ENCODE data around the gene ZNF205.
"Not testable (repeated sequence)": the region's sequence is repeated elsewhere in the genome, so short reads cannot be mapped to it uniquely, and the experiment has no call there.

ZNF205 gene

GRCh38 chr16:3080024-3080423, 32.4 kb upstream of the ZNF205 start:
- TF ChIP-seq ZFX (IDR thresholded peaks at IDR 0.05; ENCODE audit: borderline replicate concordance): no peak
- TF ChIP-seq CTCF (IDR thresholded peaks at IDR 0.05): no peak
- no peak overlapping the region for H3K27ac ChIP-seq

- not testable (repeated sequence) for H3K27ac ChIP-seq
These were observed 30.4 kb upstream of the ZNF205 start for GRCh38 chr16:3081957-3082356.

- H3K27ac ChIP-seq: not testable (repeated sequence)
These were observed 29.0 kb upstream of the ZNF205 start for GRCh38 chr16:3083408-3083807.

GRCh38 chr16:3084491-3084890, 27.9 kb upstream of the ZNF205 start:
- TF ChIP-seq CTCF (IDR thresholded peaks at IDR 0.05): no peak
- TF ChIP-seq ZFX (IDR thresholded peaks at IDR 0.05; ENCODE audit: borderline replicate concordance): no peak
- no peak overlapping the region for H3K27ac ChIP-seq

- H3K27ac ChIP-seq: no peak overlapping the region
- no peak for TF ChIP-seq CTCF (IDR thresholded peaks at IDR 0.05)
- TF ChIP-seq ZFX (IDR thresholded peaks at IDR 0.05; ENCODE audit: borderline replicate concordance): no peak
These were observed 27.3 kb upstream of the ZNF205 start for GRCh38 chr16:3084969-3085670.

- H3K27ac ChIP-seq: no peak overlapping the region
- TF ChIP-seq ZFX (IDR thresholded peaks at IDR 0.05; ENCODE audit: borderline replicate concordance) (no peak), CTCF (IDR thresholded peaks at IDR 0.05) (no peak)
These were observed 26.4 kb upstream of the ZNF205 start for GRCh38 chr16:3085868-3086595.

- no peak for TF ChIP-seq CTCF (IDR thresholded peaks at IDR 0.05)
- H3K27ac ChIP-seq: no peak overlapping the region
These were observed 25.7 kb upstream of the ZNF205 start for GRCh38 chr16:3086596-3087242.

Data from 22Rv1 (cell line).